HG02759 (cell line): ENCODE data around the gene THOC6.

Source experiments
- ATAC-seq: cut with Tn5 transposase; IDR thresholded peaks from one replicate; pipeline ENCODE4 v1.9.1; 2021; ENCODE audit warnings: mild to moderate bottlenecking, moderate library complexity; ENCODE audit not compliant: unreplicated experiment

Gene THOC6

DNA sequence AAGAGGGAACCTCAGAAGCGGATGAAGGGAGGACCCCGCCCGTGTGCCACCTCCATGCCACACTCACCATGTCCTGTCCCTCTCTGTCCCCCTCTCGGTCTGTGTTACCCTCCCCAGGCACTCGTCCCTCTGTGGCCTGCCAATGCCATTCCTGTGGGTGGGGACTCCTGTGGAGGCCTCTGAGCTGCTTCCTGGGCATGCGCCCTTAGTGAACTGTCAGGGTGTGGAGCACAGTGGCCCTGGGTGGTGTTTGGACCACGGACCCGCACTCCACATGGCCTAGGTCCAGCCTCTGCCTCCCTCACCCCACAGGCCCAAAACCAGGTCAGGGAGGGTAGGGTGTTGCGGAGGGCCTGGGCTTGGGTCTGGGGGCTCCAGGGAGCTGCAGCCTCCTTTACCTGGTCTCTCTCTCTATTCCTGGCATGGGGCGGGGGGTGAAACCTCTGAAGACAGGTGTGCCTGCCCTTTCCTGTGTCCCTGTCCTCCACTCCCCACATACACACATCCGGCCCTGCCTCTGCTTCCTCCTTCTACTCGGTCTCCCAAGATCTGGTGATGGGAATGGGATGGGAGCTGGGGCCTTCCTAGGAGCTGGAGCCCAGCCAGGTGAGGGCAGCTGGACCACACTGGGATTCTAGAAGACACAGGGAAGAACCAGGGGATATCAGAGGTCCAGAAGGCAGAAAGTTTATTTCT is 32.1 kb upstream of the THOC6 start:
- no peak for ATAC-seq

DNA sequence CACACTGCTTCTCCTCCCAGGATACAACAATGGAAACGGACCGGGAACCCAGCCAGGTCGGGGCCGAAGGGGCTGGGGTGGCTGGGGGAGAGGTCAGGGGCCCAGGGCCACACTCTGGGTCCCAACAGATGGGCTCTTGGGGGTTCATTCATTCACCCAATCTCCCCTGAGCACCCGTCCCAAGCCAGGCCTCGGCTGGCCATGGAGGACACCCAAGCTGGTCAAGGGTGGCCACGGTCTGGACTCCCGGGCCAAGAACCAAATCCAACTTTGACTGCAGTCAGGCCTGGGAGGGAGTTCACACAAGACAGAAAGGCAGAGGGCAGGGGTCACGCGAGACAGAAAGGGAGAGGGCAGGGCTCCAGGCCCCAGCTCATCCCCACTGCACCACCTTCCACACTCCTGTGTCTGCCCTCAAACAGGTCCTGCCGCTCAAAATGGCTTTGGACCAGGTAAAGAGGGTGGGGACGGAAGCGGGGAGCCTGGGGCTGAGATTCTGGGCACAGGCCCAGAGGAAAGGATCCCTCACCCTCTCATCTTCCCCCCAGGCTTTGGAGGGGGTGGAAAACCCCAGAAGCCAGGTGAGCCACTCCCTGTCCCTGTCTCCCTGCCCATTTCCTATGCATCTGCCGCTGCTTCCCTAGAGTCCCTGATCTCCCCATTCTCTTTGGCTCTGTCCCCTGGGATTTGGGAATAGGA is 31.3 kb upstream of the THOC6 start:
- ATAC-seq, result no peak

DNA sequence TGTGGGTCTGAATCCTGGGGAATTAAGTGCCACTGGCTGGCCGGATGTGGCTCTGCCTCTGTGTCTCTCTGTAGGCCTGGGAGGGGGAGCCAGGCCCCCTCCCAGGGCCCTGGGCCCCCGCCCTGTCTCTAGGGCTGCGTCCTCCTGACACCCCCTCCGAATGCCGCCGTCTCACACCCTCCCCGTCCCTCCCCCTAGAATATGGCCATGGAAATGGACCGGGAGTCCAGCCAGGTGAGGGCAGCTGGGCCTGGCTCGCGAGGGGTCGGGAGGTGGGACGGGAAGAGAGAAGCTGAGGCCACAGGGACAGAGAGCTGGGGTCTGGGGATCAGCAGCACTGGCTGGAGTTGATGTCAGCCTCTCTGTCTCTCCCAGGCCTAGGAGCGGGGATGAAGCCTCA is 27.5 kb upstream of the THOC6 start:
- ATAC-seq, result no peak

DNA sequence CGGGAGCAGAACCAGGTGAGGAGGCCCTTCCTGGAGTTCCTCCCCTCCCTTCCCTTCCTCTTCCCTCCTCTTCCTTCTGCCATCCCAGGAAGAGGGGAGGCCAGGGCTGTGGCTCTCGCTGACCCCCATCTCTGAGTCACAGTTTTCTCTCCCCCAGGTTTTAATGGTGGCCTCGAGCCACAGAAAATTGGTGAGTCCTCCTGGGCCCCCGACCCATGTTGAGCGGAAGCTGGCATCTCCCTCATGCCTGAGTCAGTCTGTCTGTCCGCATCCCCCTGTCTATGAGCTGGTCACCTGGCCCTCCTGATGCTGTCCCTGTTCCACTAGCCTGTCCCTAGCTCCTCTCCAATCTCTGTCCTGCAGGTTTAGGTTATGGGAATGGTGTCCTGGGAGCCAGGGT is 23.9 kb upstream of the THOC6 start:
- ATAC-seq, result no peak

DNA sequence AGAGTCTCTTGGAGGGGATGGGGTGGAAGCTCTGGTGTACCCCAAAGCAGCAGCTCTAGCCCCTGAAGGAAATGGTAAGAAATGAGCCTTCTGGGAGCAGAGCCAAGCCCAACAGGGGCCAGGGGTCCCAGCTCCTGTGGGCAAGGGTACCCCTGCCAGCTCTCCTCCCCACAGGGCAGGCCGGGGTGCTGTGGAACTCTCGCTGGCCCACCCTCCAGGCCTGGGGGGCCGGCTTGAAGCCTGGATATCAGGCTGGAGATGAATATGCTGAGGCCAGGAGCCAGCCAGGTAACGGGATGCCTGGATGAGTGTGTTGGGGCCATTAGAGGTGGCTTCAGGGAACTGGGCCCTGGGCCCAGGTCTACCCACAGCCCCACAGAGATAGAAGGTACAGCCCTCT is 23.3 kb upstream of the THOC6 start:
- ATAC-seq, result no peak

DNA sequence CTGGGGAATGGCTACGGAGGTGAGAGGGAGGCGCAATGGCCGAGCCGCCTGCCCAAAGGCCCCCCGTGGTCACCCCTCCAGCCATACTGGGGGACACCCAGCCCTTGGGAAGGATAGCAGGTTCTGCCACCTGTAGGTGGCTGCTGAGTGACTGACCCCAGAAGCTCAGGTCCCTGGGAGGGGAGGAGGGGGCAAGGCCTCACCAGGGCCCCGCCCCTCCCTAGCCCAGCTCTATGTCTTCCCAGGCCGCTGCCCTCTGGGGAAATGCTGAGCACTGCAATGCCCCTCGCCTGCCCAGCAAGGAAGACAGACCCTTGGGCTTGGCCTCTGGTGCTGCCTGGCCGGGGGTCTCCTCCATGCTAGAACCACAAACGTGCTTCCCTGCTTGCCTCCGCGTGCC is 22.5 kb upstream of the THOC6 start:
- ATAC-seq, result no peak

DNA sequence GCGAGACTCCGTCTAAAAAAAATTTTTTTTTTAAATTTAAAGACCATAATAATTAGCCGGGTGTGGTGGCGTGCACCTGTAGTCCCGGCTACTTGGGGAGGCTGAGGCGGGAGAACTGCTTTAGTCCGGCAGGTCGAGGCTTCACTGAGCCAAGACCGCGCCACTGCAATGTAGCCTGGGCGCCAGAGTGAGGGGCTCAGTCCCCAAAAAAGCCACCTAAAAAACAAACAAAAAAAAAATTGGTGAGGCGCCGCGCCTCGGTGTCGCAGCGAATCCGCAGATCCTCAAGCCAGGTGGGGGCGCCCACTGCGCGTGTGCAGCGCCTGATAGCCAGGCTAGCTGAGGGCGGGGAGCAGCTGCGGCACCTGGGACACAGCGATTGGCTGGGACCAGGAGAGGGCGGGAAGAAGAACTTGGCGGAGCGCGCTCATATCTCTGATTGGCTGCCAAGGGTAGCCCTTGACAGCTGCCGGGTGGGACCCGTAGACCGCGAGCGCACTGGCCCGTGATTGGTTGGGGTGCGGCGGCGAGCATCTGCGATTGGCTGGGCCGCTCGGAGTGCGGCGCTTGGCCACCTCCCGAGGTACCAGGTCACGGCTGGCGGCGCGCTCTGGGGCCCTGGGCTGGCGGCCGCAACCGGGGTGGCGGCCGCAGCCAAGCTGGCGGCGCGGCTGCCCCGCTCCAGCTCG is 20.1 kb upstream of the THOC6 start:
- peak; percentile 92 for ATAC-seq

DNA sequence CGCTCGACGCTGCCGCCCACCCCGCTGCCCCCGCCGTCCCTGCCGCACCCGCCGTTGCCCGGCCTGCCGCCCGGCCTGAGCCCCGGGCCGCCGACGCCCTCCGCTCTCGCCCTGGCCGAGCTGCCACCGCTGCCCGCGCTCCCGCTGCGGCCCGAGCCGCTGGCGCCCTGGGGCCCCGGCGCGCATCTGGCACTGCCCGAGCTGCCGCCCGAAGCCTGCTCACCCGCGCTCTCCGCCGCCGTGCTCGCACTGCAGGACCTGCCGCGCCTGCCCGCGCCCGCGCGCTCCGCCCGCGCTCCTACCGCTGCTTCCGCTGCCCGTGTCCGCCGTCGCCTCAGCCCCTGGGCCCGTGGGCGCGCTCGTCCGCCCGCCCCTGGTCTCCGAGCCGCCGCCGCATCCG is 19.5 kb upstream of the THOC6 start:
- ATAC-seq, result no peak

DNA sequence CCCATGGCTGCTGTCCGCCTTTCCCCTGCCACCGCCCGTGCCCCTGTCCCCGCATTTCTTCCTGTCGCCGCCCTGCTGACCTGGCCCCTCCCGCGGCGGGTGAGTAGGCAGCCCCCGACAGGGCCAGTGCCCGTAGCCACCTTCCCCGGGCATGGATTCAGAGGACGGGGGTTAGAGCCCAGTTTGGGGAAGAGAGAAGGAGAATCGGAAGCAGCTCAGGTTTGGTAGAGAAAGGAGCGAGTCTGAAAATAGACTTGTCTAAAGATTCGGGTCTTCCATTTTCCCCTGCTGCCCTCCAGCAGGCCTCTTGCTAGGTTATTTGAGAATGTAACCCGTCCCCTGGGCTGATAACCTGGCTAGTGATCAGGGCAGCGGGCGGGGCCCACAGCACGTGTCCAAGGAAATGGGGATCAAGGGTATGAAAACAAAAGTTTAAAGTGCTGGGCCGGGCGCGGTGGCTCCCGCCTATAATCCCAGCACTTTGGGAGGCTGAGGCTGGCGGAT is 19.0 kb upstream of the THOC6 start:
- ATAC-seq, result no peak

DNA sequence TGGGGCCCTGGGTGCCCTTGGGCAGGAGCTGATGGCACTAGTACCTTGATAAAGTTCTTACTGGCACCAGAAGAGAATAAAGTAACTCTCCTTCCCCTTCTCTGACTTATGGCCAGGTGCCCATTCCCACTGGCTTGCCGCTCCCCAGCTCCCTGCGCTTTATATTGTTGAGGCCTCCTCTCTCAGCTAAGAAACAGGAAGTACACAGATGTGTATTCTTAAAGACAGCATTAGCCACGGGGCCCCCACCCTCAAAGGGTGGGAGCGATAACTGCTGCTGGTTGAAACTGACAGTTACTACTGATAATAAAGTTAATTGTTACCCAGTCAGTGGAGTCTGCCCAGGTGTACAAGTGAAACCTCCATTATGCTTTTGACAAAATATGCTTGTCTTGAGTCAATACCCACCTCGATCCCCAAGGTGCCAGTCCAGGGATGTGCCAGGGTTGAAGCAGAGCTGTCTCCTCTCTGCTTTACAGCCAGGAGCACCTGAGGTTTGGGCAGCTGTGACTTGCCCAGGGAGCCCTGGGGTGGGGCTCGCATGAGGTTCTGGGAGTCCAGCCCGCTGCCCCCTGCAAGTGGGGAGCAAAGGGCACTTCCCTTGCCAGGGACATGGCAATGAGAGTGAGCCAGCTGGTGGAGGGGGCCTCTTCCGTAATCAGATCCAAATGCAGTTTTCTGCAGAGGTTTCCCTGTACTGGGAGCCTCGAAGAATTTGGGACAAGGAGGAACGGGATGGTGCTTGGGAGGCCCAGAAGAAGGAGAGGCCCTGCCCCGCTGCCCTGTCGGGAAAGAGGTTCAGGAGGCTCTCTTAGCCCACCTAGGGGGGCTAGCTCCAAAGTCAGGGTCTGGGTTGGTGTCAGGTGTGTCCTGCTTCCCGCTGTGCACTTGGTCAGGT is 16.5 kb upstream of the THOC6 start:
- ATAC-seq, result no peak

DNA sequence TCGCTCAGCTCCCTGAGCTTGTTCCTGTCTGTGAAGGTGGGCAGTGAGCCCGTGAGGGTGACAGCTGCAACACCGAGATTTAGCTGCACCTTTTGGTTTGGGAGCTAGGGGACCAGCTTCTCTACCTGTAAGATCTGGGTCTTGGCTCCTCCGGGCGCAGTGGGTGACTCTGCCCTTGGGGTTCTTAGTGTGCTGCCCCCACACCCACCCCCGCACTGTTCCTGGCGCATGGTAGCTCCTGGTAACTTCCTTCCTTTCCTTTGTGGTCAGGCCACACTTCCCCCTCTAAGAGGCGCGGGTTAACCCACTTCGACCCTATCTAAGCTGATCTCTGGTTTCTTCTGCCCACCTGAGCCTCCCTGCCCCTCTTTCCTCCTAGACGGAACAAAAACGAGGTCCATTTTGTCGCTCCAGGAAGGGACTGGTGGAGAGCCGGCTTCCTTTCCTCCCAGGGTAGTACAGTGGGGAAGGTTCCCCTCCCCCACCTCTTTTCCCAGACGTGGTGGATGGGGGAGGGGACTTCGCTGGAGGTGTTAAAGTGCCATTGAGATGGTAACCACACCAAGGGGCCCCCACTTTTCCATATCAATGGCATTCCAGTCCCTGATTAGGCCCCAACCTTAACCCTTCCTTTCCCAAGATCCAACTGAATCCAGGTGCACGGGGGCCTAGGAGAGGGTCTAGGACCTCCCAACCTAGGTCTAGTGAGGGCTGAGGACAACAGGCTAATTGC is 15.7 kb upstream of the THOC6 start:
- ATAC-seq, result no peak

DNA sequence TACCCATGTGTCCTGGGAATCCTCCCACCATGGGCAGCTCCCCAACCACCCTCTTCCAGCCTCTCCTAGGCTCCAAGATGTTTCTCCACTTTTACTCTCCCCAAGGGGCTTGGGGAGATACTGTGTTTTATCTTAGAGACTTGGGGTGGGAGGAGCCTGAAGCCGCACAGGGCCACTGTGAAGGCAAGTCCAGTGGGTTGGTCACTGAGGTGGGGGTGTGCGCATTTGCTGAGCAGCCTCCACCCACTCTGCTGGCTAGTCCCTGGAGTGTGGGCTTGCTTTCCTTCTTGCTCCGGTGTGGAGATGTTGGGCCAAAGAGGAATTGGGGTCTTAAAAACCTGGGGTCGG is 15.2 kb upstream of the THOC6 start:
- no peak for ATAC-seq

DNA sequence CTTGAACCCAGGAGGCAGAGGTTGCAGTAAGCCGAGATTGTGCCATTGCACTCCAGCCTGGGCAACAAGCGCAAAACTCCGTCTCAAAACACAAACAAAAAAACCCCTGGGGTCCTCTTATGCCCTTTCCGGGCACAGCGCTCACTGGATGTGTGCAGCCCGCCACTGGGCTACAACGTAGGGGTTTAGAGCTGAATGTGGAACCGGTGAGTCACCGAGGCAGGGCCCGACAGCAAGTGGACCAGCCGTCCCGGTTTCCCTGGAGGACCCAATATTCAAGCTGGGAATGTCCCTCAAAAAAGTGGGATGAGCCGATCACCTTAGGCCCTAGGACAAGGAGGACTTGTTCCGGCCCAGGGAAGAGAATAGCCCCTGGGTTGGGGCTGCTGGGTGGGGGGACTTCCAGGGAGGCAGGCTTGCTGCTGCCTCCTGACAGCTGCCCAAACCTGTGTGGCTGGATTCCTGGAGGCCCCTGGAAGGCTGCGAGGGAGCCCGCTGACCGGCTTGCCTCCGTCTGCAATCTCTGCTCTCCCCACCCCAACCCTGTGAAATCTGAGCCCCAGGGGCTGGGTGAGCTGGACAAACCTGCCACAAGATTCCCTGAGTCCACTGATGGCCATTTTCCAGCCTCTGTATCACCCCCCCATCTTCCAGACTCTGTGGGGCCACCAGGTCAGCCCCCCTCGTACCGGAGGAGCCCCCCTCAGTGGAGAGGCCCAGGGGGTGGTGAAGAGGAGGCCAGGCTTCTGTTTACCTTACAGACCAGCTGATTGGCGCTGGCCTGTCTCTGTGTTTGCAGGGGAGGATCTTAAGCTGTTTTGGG is 14.1 kb upstream of the THOC6 start:
- ATAC-seq, result no peak

DNA sequence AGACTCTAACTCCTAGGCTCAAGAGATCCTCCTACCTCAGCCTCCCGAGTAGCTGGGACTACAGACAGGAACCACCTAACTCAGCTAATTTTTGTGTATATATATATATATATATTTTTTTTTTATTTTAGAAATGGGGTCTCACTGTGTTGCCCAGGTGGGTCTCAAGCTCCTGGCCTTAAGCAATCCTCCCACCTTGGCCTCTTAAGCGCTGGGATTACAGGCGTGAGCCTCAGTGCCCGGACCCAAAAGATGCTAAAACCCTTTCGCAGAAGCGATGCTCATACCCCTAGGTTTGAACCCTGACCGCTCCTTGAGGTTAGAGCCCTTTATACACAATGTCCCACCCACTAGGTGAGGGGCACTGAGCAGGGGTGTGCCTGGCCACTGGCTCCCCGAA is 13.3 kb upstream of the THOC6 start:
- ATAC-seq, result no peak

DNA sequence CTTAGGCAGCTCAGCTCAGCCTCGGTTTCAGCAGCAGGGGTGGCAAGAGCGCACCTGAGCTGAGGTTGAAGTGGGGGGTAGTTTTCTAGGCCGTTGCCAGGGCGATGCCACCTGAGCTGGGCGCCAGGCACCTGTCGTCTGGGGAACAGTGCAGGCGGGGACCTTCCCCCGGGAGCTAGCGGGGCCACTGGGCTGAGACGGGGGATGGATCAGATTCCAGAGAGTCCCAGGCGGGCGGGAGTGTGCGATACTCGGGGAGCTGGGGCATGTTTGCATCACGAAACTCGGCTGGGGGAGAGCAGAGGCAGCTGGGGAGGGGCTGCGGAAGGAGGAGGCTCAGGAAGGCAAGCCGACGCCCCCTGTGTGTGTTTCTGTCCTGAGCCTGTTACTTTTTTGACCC is 11.6 kb upstream of the THOC6 start:
- ATAC-seq, result no peak

DNA sequence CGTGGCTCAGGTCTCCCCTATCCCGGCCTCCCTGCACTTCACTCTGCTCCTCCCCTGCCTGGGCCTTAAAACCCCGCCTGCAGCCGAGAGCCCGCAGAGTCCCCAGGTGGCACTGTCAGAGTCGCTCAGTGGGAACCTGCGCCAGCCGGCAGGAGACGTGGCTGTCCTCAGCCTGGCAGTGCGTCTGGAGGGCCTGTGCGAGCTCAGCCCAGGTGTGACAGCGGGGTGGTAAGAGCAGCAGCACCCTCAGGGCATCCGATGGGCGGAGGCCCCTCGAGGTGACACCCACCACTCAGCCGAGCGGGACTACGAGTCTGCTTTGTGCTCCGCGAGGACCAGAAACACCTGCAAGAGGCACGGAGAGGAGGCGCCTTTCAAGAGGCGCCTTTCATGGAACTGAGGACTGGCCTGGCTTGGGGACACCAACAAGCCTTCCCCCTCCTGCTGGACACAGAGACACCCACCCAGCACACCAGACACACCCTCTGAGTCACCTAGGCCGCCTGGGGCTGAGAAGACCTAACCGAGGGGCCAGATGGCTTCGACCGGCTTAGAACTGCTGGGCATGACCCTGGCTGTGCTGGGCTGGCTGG is 10.9 kb upstream of the THOC6 start, which contains the start of gene CLDN9:
Gene CLDN9, plus strand, starts transcription at position 96 of the 593 bp plus-strand sequence. Its CDS starts 440 bp downstream, at position 536.
- no peak for ATAC-seq

DNA sequence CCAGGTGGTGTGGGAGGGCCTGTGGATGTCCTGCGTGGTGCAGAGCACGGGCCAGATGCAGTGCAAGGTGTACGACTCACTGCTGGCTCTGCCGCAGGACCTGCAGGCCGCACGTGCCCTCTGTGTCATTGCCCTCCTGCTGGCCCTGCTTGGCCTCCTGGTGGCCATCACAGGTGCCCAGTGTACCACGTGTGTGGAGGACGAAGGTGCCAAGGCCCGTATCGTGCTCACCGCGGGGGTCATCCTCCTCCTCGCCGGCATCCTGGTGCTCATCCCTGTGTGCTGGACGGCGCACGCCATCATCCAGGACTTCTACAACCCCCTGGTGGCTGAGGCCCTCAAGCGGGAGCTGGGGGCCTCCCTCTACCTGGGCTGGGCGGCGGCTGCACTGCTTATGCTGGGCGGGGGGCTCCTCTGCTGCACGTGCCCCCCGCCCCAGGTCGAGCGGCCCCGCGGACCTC is 10.3 kb upstream of the THOC6 start:
- ATAC-seq, result no peak

DNA sequence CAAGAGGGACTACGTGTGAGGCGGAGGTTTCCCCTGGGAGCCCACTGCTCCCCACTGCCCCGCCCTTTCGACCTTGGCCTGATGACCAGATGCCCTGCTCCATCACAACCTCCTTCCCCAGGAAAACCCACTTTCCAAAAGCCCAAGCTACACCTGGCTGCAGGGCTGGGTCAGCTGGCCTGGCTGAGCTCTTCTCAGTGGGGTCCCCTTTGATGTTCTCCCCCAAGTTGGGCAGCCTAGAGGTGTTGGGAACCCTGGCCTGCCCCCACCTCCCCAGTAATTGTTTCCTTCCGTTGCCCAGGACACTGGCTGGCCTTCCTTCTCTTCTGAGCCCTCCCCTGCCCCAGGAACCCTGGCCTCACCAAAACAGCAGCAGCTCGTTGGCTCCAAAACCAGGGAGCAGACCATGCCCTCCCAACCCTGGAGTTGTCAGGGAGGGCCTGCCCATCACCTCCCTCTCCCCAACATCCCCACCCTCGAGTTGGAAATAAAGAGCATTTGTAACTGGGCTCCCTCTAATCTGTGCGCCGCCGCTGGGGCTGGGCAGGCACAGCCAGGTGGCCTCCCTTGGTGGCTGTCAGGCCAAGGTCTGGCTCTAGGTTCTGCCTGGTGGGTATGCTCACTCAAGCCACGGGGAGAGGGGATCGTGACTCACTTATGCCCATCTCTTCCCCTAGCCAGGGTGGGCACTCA is 9.7 kb upstream of the THOC6 start:
- ATAC-seq, result no peak
